Activated CD8-positive, alpha-beta T cell treated with anti-CD3 and anti-CD28 coated beads for 36 hours (primary cell): ENCODE data around the gene RAD51B. TPM values are rescaled to one million over a fixed set of nuclear protein-coding genes. Genes with fewer than 3 reads are reported as not detected.
A peak's percentile ranks its signal among the peaks of the same experiment; 100 is the strongest.

Source experiments
- ATAC-seq: fragments of 200-7000 bp; cut with Tn5 transposase; one replicate; pipeline ENCODE4 v1.10.0; 2021; ENCODE audit warnings: mild to moderate bottlenecking, moderate library complexity
- CTCF ChIA-PET: fragments of 350-600 bp; sonication (Branson Sonifier 250); formaldehyde crosslinking; loops from one replicate; lab custom pipeline; 2021; ENCODE audit warnings: antibody characterized with exemption; lab: Charles Lee
- POLR2A ChIA-PET: fragments of 350-600 bp; sonication (Branson Sonifier 250); formaldehyde crosslinking; loops from one replicate; lab custom pipeline; 2021; ENCODE audit warnings: antibody characterized with exemption; lab: Charles Lee
- DNase-seq: peaks from one replicate; pipeline ENCODE4 v3.0.0-alpha.2; 2020
- H3K27ac Mint-ChIP-seq: one replicate; pipeline ENCODE4 v1.8.0; 2021; ENCODE audit warnings: mild to moderate bottlenecking, mixed read lengths
- H3K27me3 Mint-ChIP-seq: one replicate; pipeline ENCODE4 v1.8.0; 2021; ENCODE audit warnings: mixed read lengths
- H3K36me3 Mint-ChIP-seq: one replicate; pipeline ENCODE4 v1.8.0; 2021; ENCODE audit warnings: low read depth, mixed read lengths
- H3K4me1 Mint-ChIP-seq: one replicate; pipeline ENCODE4 v1.8.0; 2021; ENCODE audit warnings: low read depth, mixed read lengths
- H3K4me3 Mint-ChIP-seq: one replicate; pipeline ENCODE4 v1.8.0; 2021; ENCODE audit warnings: mild to moderate bottlenecking, moderate library complexity, mixed read lengths
- H3K9me3 Mint-ChIP-seq: one replicate; pipeline ENCODE4 v1.8.0; 2021; ENCODE audit warnings: mixed read lengths
- CTCF ChIP-seq: fragments of 200-600 bp; IDR thresholded peaks from one replicate; pipeline ENCODE4 v1.8.0; 2022; ENCODE audit warnings: antibody characterized with exemption, mild to moderate bottlenecking
- intact Hi-C: fragments of 100-400 bp; cut with micrococcal nuclease; formaldehyde crosslinking; loops from one replicate; pipeline ENCODE4 v1.10.0; 2022
- total RNA-seq, 2 experiments: library from RNA; stranded (reverse); gene quantifications; one replicate each; pipeline ENCODE4 v1.2.3, GENCODE V29; 2021

RAD51B gene
- total RNA-seq, 2 experiments from 2014 or later, result 38.2 to 40.6 TPM

GRCh38 chr14:67800743-67801142 lies 18.8 kb upstream of the RAD51B start:
- no peak for TF ChIP-seq CTCF
- Mint-ChIP-seq H3K4me3 (no peak overlapping the region), H3K27ac (no peak overlapping the region), H3K27me3 (no peaks in the 10 kb centered on the region), H3K4me1 (no peaks in the 10 kb centered on the region), H3K36me3 (peaks cover 8% of the 10 kb centered on the region), H3K9me3 (no peaks in the 10 kb centered on the region)
- DNase-seq, result no peak
- CTCF ChIA-PET, result no interaction called here
- ATAC-seq, result no peak
- POLR2A ChIA-PET, result no interaction called here
- intact Hi-C loops, result no loop called here

- POLR2A ChIA-PET, result interaction anchor here (0.5 to 2.0 kb wide), 3 partner anchors 9 to 879 kb away, joined by 4 to 8 read pairs (median 5); partner anchors contain the start of gene ZFYVE26
- intact Hi-C loops, result no loop called here
- TF ChIP-seq CTCF, result no peak
- Mint-ChIP-seq H3K27me3 (no peaks in the 10 kb centered on the region), H3K4me1 (no peaks in the 10 kb centered on the region), H3K27ac (no peak overlapping the region), H3K9me3 (no peaks in the 10 kb centered on the region), H3K36me3 (peaks cover 16% of the 10 kb centered on the region), H3K4me3 (no peak overlapping the region)
- no peak for ATAC-seq
- CTCF ChIA-PET, result no interaction called here
- DNase-seq, result no peak
These were observed 13.3 kb upstream of the RAD51B start for GRCh38 chr14:67806246-67806645.

- Mint-ChIP-seq H3K9me3 (no peaks in the 10 kb centered on the region), H3K4me1 (peaks cover 28% of the 10 kb centered on the region), H3K4me3 (peak overlapping the region; percentile 97), H3K27me3 (no peaks in the 10 kb centered on the region), H3K36me3 (peaks cover 6% of the 10 kb centered on the region), H3K27ac (no peak overlapping the region)
- intact Hi-C loops, result no loop called here
- TF ChIP-seq CTCF, result no peak
- DNase-seq, result no peak
- ChIA-PET POLR2A (interaction anchor here (0.8 to 1.9 kb wide), 2 partner anchors 9 to 646 kb away, joined by 3 to 5 read pairs; no protein-coding TSS in a partner anchor), CTCF (interaction anchor here (0.7 kb wide), 1 partner anchor 120 kb away, joined by 3 read pairs; no protein-coding TSS in a partner anchor)
- no peak for ATAC-seq
These were observed 4.8 kb upstream of the RAD51B start for GRCh38 chr14:67814821-67815220.

GRCh38 chr14:67815573-67816225 lies 3.9 kb upstream of the RAD51B start:
- intact Hi-C loops, result no loop called here
- H3K27ac Mint-ChIP-seq, result peak overlapping the region; percentile 96
- peaks cover 3% of the 10 kb centered on the region for H3K36me3 Mint-ChIP-seq
- no peaks in the 10 kb centered on the region for H3K27me3 Mint-ChIP-seq
- H3K4me3 Mint-ChIP-seq, result peak overlapping the region; percentile 97
- POLR2A ChIA-PET, result interaction anchor here (0.8 to 1.9 kb wide), 4 partner anchors 9 to 645 kb away, joined by 3 to 8 read pairs (median 4); no protein-coding TSS in a partner anchor
- DNase-seq, result peak; percentile 6
- no peak for TF ChIP-seq CTCF
- no peak for ATAC-seq
- peaks cover 32% of the 10 kb centered on the region for H3K4me1 Mint-ChIP-seq
- H3K9me3 Mint-ChIP-seq, result no peaks in the 10 kb centered on the region
- CTCF ChIA-PET, result no interaction called here

GRCh38 chr14:67816326-67817002 lies 3.1 kb upstream of the RAD51B start, which contains the start of gene ZFYVE26:
Gene ZFYVE26, minus strand, starts transcription at chr14:67816590. Its CDS starts 627 bp downstream, at chr14:67815963.
- H3K27me3 Mint-ChIP-seq, result no peaks in the 10 kb centered on the region
- intact Hi-C loops, result no loop called here
- H3K4me3 Mint-ChIP-seq, result peak within 1 kb of the TSS; percentile 97
- CTCF ChIA-PET, result no interaction called here
- POLR2A ChIA-PET, result interaction anchor here (0.6 to 1.9 kb wide), 4 partner anchors 9 to 154 kb away, joined by 3 to 8 read pairs (median 4); no protein-coding TSS in a partner anchor
- H3K36me3 Mint-ChIP-seq, result peaks cover 3% of the 10 kb centered on the region
- DNase-seq (peak; percentile 96), ATAC-seq (peak; percentile 90)
- peak within 1 kb of the TSS; percentile 96 for H3K27ac Mint-ChIP-seq
- H3K4me1 Mint-ChIP-seq, result peaks cover 37% of the 10 kb centered on the region
- TF ChIP-seq CTCF, result no peak
- H3K9me3 Mint-ChIP-seq, result no peaks in the 10 kb centered on the region
